ENCODE measurements around the gene FAM13A.

The FAM13A gene

GRCh38 chr4:88985088-88985773 is 71.8 kb downstream of the FAM13A start:
- no peak overlapping the region for H3K4me3 ChIP-seq (ENCODE audit: low read length in 2 of 2)
- H3K9ac ChIP-seq (ENCODE audit: low read depth in 1 of 2, low read length in 2 of 2) = no peak overlapping the region
- no peaks in the 10 kb centered on the region for H3K27me3 ChIP-seq (ENCODE audit: control insufficient read depth in 2 of 2, insufficient read depth in 2 of 2, low read length in 2 of 2)
- no peaks in the 10 kb centered on the region for H3K36me3 ChIP-seq (ENCODE audit: control insufficient read depth in 2 of 2, insufficient read depth in 2 of 2, low read length in 2 of 2)
- no peaks in the 10 kb centered on the region for H3K4me1 ChIP-seq (ENCODE audit: control insufficient read depth in 2 of 2, insufficient read depth in 2 of 2, low read length in 2 of 2)
- H3K9me3 ChIP-seq (ENCODE audit: control insufficient read depth in 2 of 2, low read length in 2 of 2) = no peaks in the 10 kb centered on the region
- no peak overlapping the region for H3K27ac ChIP-seq (ENCODE audit: low read depth in 2 of 2, low read length in 2 of 2)

- no peaks in the 10 kb centered on the region for H3K27me3 ChIP-seq (ENCODE audit: control insufficient read depth in 2 of 2, insufficient read depth in 2 of 2, low read length in 2 of 2)
These were observed 74.2 kb downstream of the FAM13A start for GRCh38 chr4:88982757-88983156.

GRCh38 chr4:88981993-88982392 is 75.0 kb downstream of the FAM13A start:
- Histone ChIP-seq H3K4me3 (ENCODE audit: low read length in 2 of 2) (no peak overlapping the region), H3K9me3 (ENCODE audit: control insufficient read depth in 2 of 2, low read length in 2 of 2) (no peaks in the 10 kb centered on the region), H3K9ac (ENCODE audit: low read depth in 1 of 2, low read length in 2 of 2) (no peak overlapping the region), H3K27ac (ENCODE audit: low read depth in 2 of 2, low read length in 2 of 2) (no peak overlapping the region), H3K36me3 (ENCODE audit: control insufficient read depth in 2 of 2, insufficient read depth in 2 of 2, low read length in 2 of 2) (no peaks in the 10 kb centered on the region), H3K4me1 (ENCODE audit: control insufficient read depth in 2 of 2, insufficient read depth in 2 of 2, low read length in 2 of 2) (no peaks in the 10 kb centered on the region), H3K27me3 (ENCODE audit: control insufficient read depth in 2 of 2, insufficient read depth in 2 of 2, low read length in 2 of 2) (no peaks in the 10 kb centered on the region)

More at GRCh38 chr4:88982757-88983156, 74.2 kb downstream of the FAM13A start:
- Histone ChIP-seq H3K9ac (ENCODE audit: low read depth in 1 of 2, low read length in 2 of 2) (no peak overlapping the region), H3K4me3 (ENCODE audit: low read length in 2 of 2) (no peak overlapping the region), H3K4me1 (ENCODE audit: control insufficient read depth in 2 of 2, insufficient read depth in 2 of 2, low read length in 2 of 2) (no peaks in the 10 kb centered on the region), H3K27ac (ENCODE audit: low read depth in 2 of 2, low read length in 2 of 2) (no peak overlapping the region), H3K36me3 (ENCODE audit: control insufficient read depth in 2 of 2, insufficient read depth in 2 of 2, low read length in 2 of 2) (no peaks in the 10 kb centered on the region), H3K9me3 (ENCODE audit: control insufficient read depth in 2 of 2, low read length in 2 of 2) (no peaks in the 10 kb centered on the region)

GRCh38 chr4:88981556-88981955 is 75.4 kb downstream of the FAM13A start:
- Histone ChIP-seq H3K9me3 (ENCODE audit: control insufficient read depth in 2 of 2, low read length in 2 of 2) (no peaks in the 10 kb centered on the region), H3K36me3 (ENCODE audit: control insufficient read depth in 2 of 2, insufficient read depth in 2 of 2, low read length in 2 of 2) (no peaks in the 10 kb centered on the region), H3K4me1 (ENCODE audit: control insufficient read depth in 2 of 2, insufficient read depth in 2 of 2, low read length in 2 of 2) (no peaks in the 10 kb centered on the region), H3K27me3 (ENCODE audit: control insufficient read depth in 2 of 2, insufficient read depth in 2 of 2, low read length in 2 of 2) (no peaks in the 10 kb centered on the region), H3K9ac (ENCODE audit: low read depth in 1 of 2, low read length in 2 of 2) (no peak overlapping the region), H3K4me3 (ENCODE audit: low read length in 2 of 2) (no peak overlapping the region), H3K27ac (ENCODE audit: low read depth in 2 of 2, low read length in 2 of 2) (no peak overlapping the region)

- Histone ChIP-seq H3K36me3 (ENCODE audit: control insufficient read depth in 2 of 2, insufficient read depth in 2 of 2, low read length in 2 of 2) (no peaks in the 10 kb centered on the region), H3K27me3 (ENCODE audit: control insufficient read depth in 2 of 2, insufficient read depth in 2 of 2, low read length in 2 of 2) (no peaks in the 10 kb centered on the region), H3K9me3 (ENCODE audit: control insufficient read depth in 2 of 2, low read length in 2 of 2) (no peaks in the 10 kb centered on the region), H3K4me3 (ENCODE audit: low read length in 2 of 2) (no peak overlapping the region), H3K27ac (ENCODE audit: low read depth in 2 of 2, low read length in 2 of 2) (no peak overlapping the region), H3K9ac (ENCODE audit: low read depth in 1 of 2, low read length in 2 of 2) (no peak overlapping the region), H3K4me1 (ENCODE audit: control insufficient read depth in 2 of 2, insufficient read depth in 2 of 2, low read length in 2 of 2) (no peaks in the 10 kb centered on the region)
These were observed 77.7 kb downstream of the FAM13A start for GRCh38 chr4:88979276-88979675.

GRCh38 chr4:88976775-88977035 is 80.3 kb downstream of the FAM13A start:
- no peaks in the 10 kb centered on the region for H3K4me1 ChIP-seq (ENCODE audit: control insufficient read depth in 2 of 2, insufficient read depth in 2 of 2, low read length in 2 of 2)
- H3K27ac ChIP-seq (ENCODE audit: low read depth in 2 of 2, low read length in 2 of 2) = no peak overlapping the region
- H3K27me3 ChIP-seq (ENCODE audit: control insufficient read depth in 2 of 2, insufficient read depth in 2 of 2, low read length in 2 of 2) = no peaks in the 10 kb centered on the region
- H3K9ac ChIP-seq (ENCODE audit: low read depth in 1 of 2, low read length in 2 of 2) = no peak overlapping the region
- H3K36me3 ChIP-seq (ENCODE audit: control insufficient read depth in 2 of 2, insufficient read depth in 2 of 2, low read length in 2 of 2) = no peaks in the 10 kb centered on the region
- no peak overlapping the region for H3K4me3 ChIP-seq (ENCODE audit: low read length in 2 of 2)
- no peaks in the 10 kb centered on the region for H3K9me3 ChIP-seq (ENCODE audit: control insufficient read depth in 2 of 2, low read length in 2 of 2)

- H3K4me1 ChIP-seq (ENCODE audit: control insufficient read depth in 2 of 2, insufficient read depth in 2 of 2, low read length in 2 of 2) = no peaks in the 10 kb centered on the region
- no peak overlapping the region for H3K27ac ChIP-seq (ENCODE audit: low read depth in 2 of 2, low read length in 2 of 2)
- no peak overlapping the region for H3K9ac ChIP-seq (ENCODE audit: low read depth in 1 of 2, low read length in 2 of 2)
- no peaks in the 10 kb centered on the region for H3K9me3 ChIP-seq (ENCODE audit: control insufficient read depth in 2 of 2, low read length in 2 of 2)
- H3K36me3 ChIP-seq (ENCODE audit: control insufficient read depth in 2 of 2, insufficient read depth in 2 of 2, low read length in 2 of 2) = no peaks in the 10 kb centered on the region
- H3K27me3 ChIP-seq (ENCODE audit: control insufficient read depth in 2 of 2, insufficient read depth in 2 of 2, low read length in 2 of 2) = no peaks in the 10 kb centered on the region
- H3K4me3 ChIP-seq (ENCODE audit: low read length in 2 of 2) = no peak overlapping the region
These were observed 80.8 kb downstream of the FAM13A start for GRCh38 chr4:88975958-88976774.

- H3K4me1 ChIP-seq (ENCODE audit: control insufficient read depth in 2 of 2, insufficient read depth in 2 of 2, low read length in 2 of 2) = peaks cover 0 to 6% of the 10 kb centered on the region in 2 donors
- H3K36me3 ChIP-seq (ENCODE audit: control insufficient read depth in 2 of 2, insufficient read depth in 2 of 2, low read length in 2 of 2) = no peaks in the 10 kb centered on the region
- H3K27me3 ChIP-seq (ENCODE audit: control insufficient read depth in 2 of 2, insufficient read depth in 2 of 2, low read length in 2 of 2) = no peaks in the 10 kb centered on the region
- H3K9ac ChIP-seq (ENCODE audit: low read depth in 1 of 2, low read length in 2 of 2) = no peak overlapping the region
- H3K27ac ChIP-seq (ENCODE audit: low read depth in 2 of 2, low read length in 2 of 2) = no peak overlapping the region
- no peak overlapping the region for H3K4me3 ChIP-seq (ENCODE audit: low read length in 2 of 2)
- no peaks in the 10 kb centered on the region for H3K9me3 ChIP-seq (ENCODE audit: control insufficient read depth in 2 of 2, low read length in 2 of 2)
These were observed 85.4 kb downstream of the FAM13A start for GRCh38 chr4:88971536-88971935.

- Histone ChIP-seq H3K27me3 (ENCODE audit: control insufficient read depth in 2 of 2, insufficient read depth in 2 of 2, low read length in 2 of 2) (no peaks in the 10 kb centered on the region), H3K4me1 (ENCODE audit: control insufficient read depth in 2 of 2, insufficient read depth in 2 of 2, low read length in 2 of 2) (peaks cover 0 to 6% of the 10 kb centered on the region in 2 donors), H3K9me3 (ENCODE audit: control insufficient read depth in 2 of 2, low read length in 2 of 2) (no peaks in the 10 kb centered on the region), H3K27ac (ENCODE audit: low read depth in 2 of 2, low read length in 2 of 2) (no peak overlapping the region), H3K36me3 (ENCODE audit: control insufficient read depth in 2 of 2, insufficient read depth in 2 of 2, low read length in 2 of 2) (no peaks in the 10 kb centered on the region), H3K9ac (ENCODE audit: low read depth in 1 of 2, low read length in 2 of 2) (no peak overlapping the region), H3K4me3 (ENCODE audit: low read length in 2 of 2) (no peak overlapping the region)
These were observed 87.2 kb downstream of the FAM13A start for GRCh38 chr4:88969746-88970145.

GRCh38 chr4:88969271-88969670 is 87.7 kb downstream of the FAM13A start:
- H3K4me3 ChIP-seq (ENCODE audit: low read length in 2 of 2) = no peak overlapping the region
- no peaks in the 10 kb centered on the region for H3K36me3 ChIP-seq (ENCODE audit: control insufficient read depth in 2 of 2, insufficient read depth in 2 of 2, low read length in 2 of 2)
- peaks cover 0 to 6% of the 10 kb centered on the region in 2 donors for H3K4me1 ChIP-seq (ENCODE audit: control insufficient read depth in 2 of 2, insufficient read depth in 2 of 2, low read length in 2 of 2)
- H3K27ac ChIP-seq (ENCODE audit: low read depth in 2 of 2, low read length in 2 of 2) = no peak overlapping the region
- no peak overlapping the region for H3K9ac ChIP-seq (ENCODE audit: low read depth in 1 of 2, low read length in 2 of 2)
- H3K9me3 ChIP-seq (ENCODE audit: control insufficient read depth in 2 of 2, low read length in 2 of 2) = no peaks in the 10 kb centered on the region
- no peaks in the 10 kb centered on the region for H3K27me3 ChIP-seq (ENCODE audit: control insufficient read depth in 2 of 2, insufficient read depth in 2 of 2, low read length in 2 of 2)

Data from mucosa of rectum (tissue), 2 donors.